OCI-LY1 (cell line): Measurements from ENCODE around the gene GRIK2.
"Not testable (repeated sequence)": the region's sequence is repeated elsewhere in the genome, so short reads cannot be mapped to it uniquely, and the experiment has no call there.

Experiments
- EZH2 ChIP-seq: fragments of 200-600 bp; sonication (generic), shearing (Covaris generic); IDR thresholded peaks from 2 replicates; pipeline ENCODE4 v1.8.0; 2017; ENCODE audit warnings: borderline replicate concordance, mixed run types, mild to moderate bottlenecking, antibody characterized with exemption, low read length, moderate library complexity, mixed read lengths
- TF ChIP-seq, protein P1 (sequence below): fragments of 200-600 bp; sonication (generic), shearing (Covaris generic); IDR thresholded peaks from 2 replicates; pipeline ENCODE4 v1.5.1; 2017; ENCODE audit warnings: mild to moderate bottlenecking, antibody characterized with exemption, low read length, moderate library complexity, mixed read lengths

DNA sequence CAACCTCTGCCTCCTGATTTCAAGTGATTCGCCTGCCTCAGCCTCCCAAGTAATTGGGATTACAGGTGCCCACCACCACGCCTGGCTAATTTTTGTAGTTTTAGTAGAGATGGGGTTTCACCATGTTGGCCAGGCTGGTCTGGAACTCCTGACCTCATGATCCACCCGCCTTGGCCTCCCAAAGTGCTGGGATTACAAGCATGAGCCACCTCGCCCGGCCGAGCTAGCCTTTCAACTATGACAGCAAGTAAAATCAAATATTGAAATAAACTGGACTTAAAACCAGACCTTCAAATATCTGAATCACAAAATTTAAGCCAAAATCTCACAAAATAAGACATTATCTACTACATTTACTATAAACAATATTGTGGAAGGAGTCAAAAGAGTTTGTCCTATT lies 42.9 kb upstream of the GRIK2 start:
- TF ChIP-seq, protein P1, sequence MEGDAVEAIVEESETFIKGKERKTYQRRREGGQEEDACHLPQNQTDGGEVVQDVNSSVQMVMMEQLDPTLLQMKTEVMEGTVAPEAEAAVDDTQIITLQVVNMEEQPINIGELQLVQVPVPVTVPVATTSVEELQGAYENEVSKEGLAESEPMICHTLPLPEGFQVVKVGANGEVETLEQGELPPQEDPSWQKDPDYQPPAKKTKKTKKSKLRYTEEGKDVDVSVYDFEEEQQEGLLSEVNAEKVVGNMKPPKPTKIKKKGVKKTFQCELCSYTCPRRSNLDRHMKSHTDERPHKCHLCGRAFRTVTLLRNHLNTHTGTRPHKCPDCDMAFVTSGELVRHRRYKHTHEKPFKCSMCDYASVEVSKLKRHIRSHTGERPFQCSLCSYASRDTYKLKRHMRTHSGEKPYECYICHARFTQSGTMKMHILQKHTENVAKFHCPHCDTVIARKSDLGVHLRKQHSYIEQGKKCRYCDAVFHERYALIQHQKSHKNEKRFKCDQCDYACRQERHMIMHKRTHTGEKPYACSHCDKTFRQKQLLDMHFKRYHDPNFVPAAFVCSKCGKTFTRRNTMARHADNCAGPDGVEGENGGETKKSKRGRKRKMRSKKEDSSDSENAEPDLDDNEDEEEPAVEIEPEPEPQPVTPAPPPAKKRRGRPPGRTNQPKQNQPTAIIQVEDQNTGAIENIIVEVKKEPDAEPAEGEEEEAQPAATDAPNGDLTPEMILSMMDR = not testable (repeated sequence)
- TF ChIP-seq EZH2 = not testable (repeated sequence)
